K562 (cell line): ENCODE results near the gene IFRD1.

Experiments used
- ARNT ChIP-seq, 2 experiments: fragments of 450-650 bp; IDR thresholded peaks; 2 replicates each; pipeline ENCODE4 v1.6.1; 2016; ENCODE audit warnings: mild to moderate bottlenecking in 1 of 2
- CBX5 ChIP-seq: IDR thresholded peaks from 2 replicates; pipeline ENCODE4 v1.6.1; 2014; ENCODE audit warnings: low read depth, borderline replicate concordance
- CEBPB ChIP-seq: fragments of 450-650 bp; IDR thresholded peaks from 2 replicates; pipeline ENCODE4 v1.6.1; 2016; ENCODE audit warnings: missing genetic modification characterization, missing compliant biosample characterization
- HMGXB4 ChIP-seq: sonication (generic); formaldehyde crosslinking; IDR thresholded peaks from 2 replicates; pipeline ENCODE4 v1.8.1; 2023; ENCODE audit warnings: mild to moderate bottlenecking, missing genetic modification reagents
- L3MBTL2 ChIP-seq: fragments of 450-650 bp; IDR thresholded peaks from 2 replicates; pipeline ENCODE4 v1.6.1; 2016; ENCODE audit warnings: mild to moderate bottlenecking, moderate library complexity
- MAX ChIP-seq: sonication (generic); formaldehyde crosslinking; IDR thresholded peaks from 2 replicates; pipeline ENCODE4 v1.9.0; 2022; ENCODE audit warnings: mild to moderate bottlenecking, missing genetic modification reagents
- MYC ChIP-seq, 2 experiments: fragments of 250-450 bp in 1 of 2; sonication (Bioruptor Pico) in 1 of 2; IDR thresholded peaks; 2 replicates each; pipeline versions ENCODE4 v1.5.1 to v1.6.1; 2012 to 2021; ENCODE audit warnings: low read depth in 2 of 2, borderline replicate concordance in 1 of 2, improper control_type of control experiment in 1 of 2, low read length in 1 of 2, mild to moderate bottlenecking in 1 of 2, moderate library complexity in 1 of 2
- PML ChIP-seq: IDR thresholded peaks from 2 replicates; pipeline ENCODE4 v1.6.1; 2012; ENCODE audit warnings: low read length, inconsistent platforms
- SMAD1 ChIP-seq: fragments of 150-350 bp; IDR thresholded peaks from 2 replicates; pipeline ENCODE4 v1.6.1; 2014; ENCODE audit warnings: low read length, low read depth; ENCODE audit not compliant: partially characterized antibody
- SPI1 ChIP-seq: IDR thresholded peaks from 2 replicates; pipeline ENCODE4 v1.6.1; 2011; ENCODE audit warnings: low read depth, low read length, control low read depth, borderline replicate concordance
- USF1 ChIP-seq: sonication (generic); formaldehyde crosslinking; IDR thresholded peaks from 2 replicates; pipeline ENCODE4 v1.9.0; 2022; ENCODE audit warnings: mild to moderate bottlenecking, missing genetic modification reagents
- USF2 ChIP-seq: sonication (generic); formaldehyde crosslinking; IDR thresholded peaks from 2 replicates; pipeline ENCODE4 v1.5.0; 2020; ENCODE audit warnings: missing genetic modification reagents
- ZBED1 ChIP-seq: IDR thresholded peaks from 2 replicates; pipeline ENCODE4 v1.6.1; 2014
- ZSCAN29 ChIP-seq: fragments of 450-650 bp; IDR thresholded peaks from 2 replicates; pipeline ENCODE4 v1.6.1; 2017

GRCh38 chr7:112470194-112470593, 19.9 kb downstream of the IFRD1 start:
- TF ChIP-seq CEBPB (tag) (no peak), USF1 (CRISPR knock-in tag) (no peak), MAX (CRISPR knock-in tag) (no peak), SMAD1 (no peak), MYC (IDR thresholded peaks at IDR 0.05; ENCODE audit: low read depth, low read length) (no peak), MYC (CRISPR knock-in tag; IDR thresholded peaks at IDR 0.05; ENCODE audit: borderline replicate concordance, low read depth) (no peak), ARNT (IDR thresholded peaks at IDR 0.05) (no peak), ZBED1 (no peak), ZSCAN29 (no peak), PML (no peak), CBX5 (no peak), HMGXB4 (CRISPR knock-in tag) (no peak), SPI1 (no peak), USF2 (CRISPR knock-in tag) (no peak), L3MBTL2 (no peak)
